ENCODE measurements around the gene DNAH6.
"Not testable (repeated sequence)": the region's sequence is repeated elsewhere in the genome, so short reads cannot be mapped to it uniquely, and the experiment has no call there.

Gene DNAH6

GRCh38 chr2:84862006-84862405 is 345.7 kb downstream of the DNAH6 start:
- DNase-seq (ENCODE audit: low read depth in 1 of 2, low spot score in 1 of 2): no peak

- DNase-seq (ENCODE audit: low read depth in 1 of 2, low spot score in 1 of 2): no peak
Observed at GRCh38 chr2:84865181-84865783, 349.0 kb downstream of the DNAH6 start.

DNA sequence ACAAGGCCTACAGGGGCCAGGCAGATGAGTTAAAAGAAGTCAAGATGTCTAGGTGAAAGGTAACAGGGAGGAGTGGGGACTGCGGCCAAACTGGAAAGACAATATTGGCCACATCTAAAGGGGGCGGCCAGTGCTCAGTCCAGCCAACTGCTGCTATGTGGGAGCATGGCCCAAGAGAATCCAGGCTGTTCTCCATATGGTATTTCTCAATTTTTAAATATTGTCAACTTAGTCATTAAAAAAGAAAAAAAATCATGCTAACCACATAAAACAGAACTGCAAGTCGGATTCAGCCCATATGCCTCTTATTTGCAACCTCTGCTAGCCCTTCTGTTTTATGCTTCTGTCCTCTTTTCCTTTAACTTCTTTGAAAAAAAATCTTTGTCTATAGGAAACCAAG is 349.8 kb downstream of the DNAH6 start:
- DNase-seq (ENCODE audit: low read depth in 1 of 2, low spot score in 1 of 2): no peak

DNA sequence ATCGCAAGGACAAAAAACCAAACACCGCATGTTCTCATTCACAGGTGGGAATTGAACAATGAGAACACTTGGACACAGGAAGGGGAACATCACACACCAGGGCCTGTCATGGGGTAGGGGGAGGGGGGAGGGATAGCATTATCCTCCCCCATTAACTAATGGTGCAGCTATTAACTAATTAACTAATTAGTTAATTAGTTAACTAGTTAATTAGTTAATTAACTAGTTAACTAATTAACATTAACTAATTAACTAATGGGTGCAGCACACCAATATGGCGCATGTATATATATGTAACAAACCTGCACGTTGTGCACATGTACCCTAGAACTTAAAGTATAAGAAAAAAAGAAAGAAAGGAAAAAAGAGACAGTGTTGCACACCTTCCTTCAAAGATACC is 352.0 kb downstream of the DNAH6 start:
- DNase-seq (ENCODE audit: low read depth in 1 of 2, low spot score in 1 of 2): not testable (repeated sequence)
